Measurements from ENCODE around the gene PYGM. TPM values are rescaled to one million over a fixed set of nuclear protein-coding genes. Genes with fewer than 3 reads are reported as not detected.

The PYGM gene
- total RNA-seq, 1 donor from 2014 or later = 0.20 TPM

DNA sequence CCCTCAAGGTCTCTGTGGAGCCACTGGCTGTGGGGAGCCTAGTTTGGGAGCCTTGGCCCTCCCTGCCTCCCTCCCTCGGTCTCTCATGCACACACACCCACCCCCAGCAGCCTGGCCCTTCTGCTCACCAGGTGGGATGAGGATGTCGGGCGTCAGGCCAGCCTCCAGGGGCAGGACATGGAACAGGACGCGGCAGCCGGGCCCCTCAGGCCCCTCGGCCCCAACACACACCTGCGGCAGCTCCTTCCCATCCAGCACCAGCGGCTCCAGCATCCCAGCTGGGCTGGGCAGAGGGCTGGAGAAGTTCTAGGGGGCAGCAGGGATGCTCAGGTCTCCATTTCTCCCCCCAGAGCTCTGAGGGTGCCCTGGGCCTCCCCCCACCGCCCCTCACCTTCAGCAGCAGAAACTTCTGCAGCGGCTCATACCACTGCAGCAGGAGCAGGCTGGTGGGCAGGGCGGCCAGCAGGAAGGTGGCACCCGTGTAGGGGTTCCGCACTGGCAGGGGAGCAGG lies 32.1 kb upstream of the PYGM start:
- DNase-seq (ENCODE audit: low read depth in 2 of 2) = no peak

- DNase-seq (ENCODE audit: low read depth in 2 of 2) = no peak
Measured at GRCh38 chr11:64790205-64791095, 30.7 kb upstream of the PYGM start.

- DNase-seq (ENCODE audit: low read depth in 2 of 2) = no peak
Measured at GRCh38 chr11:64789331-64790204, 29.8 kb upstream of the PYGM start.

DNA sequence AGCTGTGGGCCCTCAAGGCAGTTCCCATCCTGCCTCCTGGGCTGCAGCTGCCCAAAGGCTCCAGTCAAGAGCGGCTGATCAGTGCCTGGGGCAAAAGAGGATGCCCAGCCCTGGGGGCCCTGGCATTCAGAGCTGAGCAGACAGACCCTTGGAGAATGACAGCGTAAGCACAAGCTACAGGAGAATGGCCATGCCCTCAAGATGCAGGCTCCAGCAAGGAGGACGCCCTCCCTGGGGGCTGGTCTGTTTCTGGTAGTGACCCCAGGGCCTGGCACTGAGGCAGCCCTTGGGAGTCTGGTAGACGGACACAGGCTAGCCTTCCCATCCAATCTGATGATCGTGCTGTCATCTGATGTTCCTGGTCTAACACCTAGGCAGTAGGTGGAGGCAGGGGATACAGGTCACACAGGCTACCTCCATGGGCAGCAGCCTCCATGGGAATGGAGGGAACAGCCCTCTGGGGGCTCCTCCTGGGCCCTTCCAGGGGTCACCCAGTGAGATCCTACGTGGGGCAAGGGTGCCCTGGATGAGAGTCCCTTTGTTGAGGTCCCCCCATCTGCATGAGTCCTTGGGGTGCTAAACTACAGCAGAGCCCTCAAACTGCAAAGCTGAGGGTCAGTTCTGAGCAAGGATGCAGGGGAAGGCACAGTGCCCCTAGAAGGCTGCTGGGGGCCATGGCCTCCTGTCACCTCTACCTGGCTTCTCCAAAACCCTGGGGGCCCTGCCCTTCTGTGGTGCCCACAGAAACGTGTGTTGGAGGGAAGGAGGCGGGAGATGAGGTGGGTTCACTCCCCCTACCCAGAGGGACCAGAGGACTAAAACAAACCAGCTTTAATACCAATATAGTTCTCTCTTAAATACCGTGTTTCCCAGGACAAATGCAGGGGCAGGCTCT lies 28.8 kb upstream of the PYGM start:
- no peak for DNase-seq (ENCODE audit: low read depth in 2 of 2)

GRCh38 chr11:64787526-64788320 lies 27.9 kb upstream of the PYGM start:
- DNase-seq (ENCODE audit: low read depth in 2 of 2) = peak; percentile 71 to 77

GRCh38 chr11:64786308-64786707 lies 26.5 kb upstream of the PYGM start:
- DNase-seq (ENCODE audit: low read depth in 2 of 2) = no peak

- DNase-seq (ENCODE audit: low read depth in 2 of 2) = no peak
Measured at GRCh38 chr11:64784813-64785581, 25.2 kb upstream of the PYGM start.

DNA sequence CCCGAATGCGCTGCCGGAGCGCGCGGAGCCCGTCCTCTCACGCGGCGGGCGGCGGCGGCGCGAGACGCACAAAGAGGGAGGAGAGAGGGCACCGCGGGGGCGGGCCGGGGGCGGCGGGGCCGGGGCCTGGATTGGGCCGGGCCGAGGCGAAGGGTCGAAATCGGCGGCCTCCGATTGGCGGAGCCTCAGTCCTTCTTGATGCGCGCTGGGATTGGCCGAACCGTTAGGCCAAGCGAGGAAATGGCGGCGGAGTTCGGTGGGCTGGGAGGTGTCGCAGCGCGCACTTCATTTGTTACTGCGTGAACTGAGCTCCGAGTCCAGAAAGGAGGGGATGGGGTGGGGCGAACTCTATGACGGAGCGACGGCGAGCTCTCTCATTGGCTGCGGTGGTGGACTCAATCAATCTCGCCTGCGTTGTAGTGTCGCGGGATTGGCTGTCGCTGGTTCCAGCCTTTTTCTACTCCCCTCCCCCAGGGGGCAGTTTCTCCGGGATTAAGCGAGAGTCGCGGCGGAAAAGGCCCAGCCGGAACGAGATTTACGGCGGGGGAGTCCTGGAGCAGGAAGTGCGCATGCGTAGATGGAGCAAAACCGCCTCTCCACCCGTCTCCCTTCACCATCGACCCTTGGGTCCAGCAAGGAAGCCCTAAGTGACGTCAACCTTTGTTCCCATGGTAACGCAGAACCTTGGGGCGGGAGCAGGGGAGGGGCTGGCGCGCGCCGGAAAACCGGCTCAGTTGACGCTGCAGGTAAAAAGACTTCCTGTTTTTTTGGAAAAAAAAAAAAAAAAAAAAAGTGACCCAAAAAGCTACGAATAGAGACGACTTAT lies 18.9 kb upstream of the PYGM start, which contains the start of gene SF1:
Gene SF1 (minus strand): TSS at position 70 of the 826 bp plus-strand sequence. CDS start 150 bp downstream, outside the sequence.
- DNase-seq (ENCODE audit: low read depth in 2 of 2) = peak; percentile 100

DNA sequence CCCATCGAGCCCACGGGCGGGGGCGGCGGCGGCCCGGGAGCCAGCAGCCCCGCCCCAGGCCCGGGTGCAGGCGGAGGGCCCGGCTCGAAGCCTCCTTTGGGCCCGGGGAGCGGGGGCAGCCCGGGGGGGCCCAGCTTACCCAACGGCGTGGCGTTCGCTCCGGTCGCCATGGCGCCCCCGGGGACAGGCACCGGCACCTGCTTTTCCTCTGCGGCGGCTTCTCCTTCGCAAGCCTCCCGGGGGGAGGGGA lies 18.4 kb upstream of the PYGM start:
- DNase-seq (ENCODE audit: low read depth in 2 of 2) = no peak

DNA sequence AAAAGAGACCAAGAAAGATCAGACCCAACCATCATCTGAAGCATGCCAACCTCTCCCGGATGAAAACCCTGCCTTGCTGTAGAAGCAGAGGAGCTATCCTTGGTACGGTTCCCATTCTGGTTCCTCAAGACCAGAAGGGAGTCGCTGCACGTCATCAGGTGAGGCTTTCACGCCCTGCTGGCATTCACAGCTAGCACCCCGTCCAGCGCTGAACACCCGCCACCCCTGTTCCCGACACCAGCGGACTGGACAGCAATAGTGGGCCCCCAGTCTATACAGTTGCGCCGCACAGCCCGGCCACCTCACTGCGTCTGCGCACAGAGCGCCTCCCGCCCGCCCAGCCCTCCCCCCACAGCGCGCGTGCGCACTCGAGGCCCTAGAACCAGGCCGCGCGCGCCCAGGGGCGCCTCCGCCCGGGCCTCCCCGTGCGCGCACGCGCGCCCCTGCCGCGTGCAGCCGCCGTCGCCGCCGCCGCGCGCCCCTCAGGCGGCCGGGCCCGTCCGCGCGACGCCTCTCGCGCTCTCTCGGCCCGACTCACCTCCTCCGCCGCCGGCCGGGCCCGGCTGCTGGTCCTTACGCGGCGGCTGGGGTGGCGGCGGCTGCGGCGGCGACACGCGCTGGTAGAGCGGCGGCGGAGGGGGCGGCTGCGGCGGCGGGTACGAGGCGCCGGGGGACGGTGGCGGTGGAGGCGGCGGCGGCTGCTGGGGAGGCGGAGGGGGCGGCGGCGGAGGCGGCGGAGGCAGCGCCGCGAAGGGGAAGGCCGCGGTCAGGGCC lies 17.9 kb upstream of the PYGM start:
- DNase-seq (ENCODE audit: low read depth in 2 of 2) = peak; percentile 84 to 90

- DNase-seq (ENCODE audit: low read depth in 2 of 2) = no peak
Measured at GRCh38 chr11:64776875-64777274, 17.1 kb upstream of the PYGM start.

- no peak for DNase-seq (ENCODE audit: low read depth in 2 of 2)
Measured at GRCh38 chr11:64776425-64776824, 16.7 kb upstream of the PYGM start.

- no peak for DNase-seq (ENCODE audit: low read depth in 2 of 2)
Measured at GRCh38 chr11:64774144-64774543, 14.4 kb upstream of the PYGM start.

GRCh38 chr11:64772303-64773018 lies 12.7 kb upstream of the PYGM start:
- peak in 1 of 2 donors; percentile 61 for DNase-seq (ENCODE audit: low read depth in 2 of 2)

DNA sequence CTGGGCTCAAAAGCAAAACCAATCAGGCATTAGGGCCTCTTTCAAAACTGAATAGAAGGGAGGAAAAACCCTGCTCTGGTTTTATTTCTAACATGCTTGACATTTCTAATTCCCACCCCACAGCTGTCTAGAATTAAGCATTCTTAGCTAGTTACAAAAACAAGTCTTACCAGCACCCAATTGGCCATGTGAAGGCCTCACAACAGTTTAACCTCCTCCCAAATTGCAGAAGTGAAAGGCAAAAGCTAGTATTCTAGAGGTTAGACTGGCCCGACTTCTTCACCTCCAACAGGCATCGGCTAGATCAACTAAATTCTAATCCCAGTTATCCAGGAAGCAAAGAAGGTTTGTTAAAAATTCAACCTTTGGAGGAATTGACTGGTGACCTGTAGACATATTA lies 12.1 kb upstream of the PYGM start:
- DNase-seq (ENCODE audit: low read depth in 2 of 2) = no peak

DNA sequence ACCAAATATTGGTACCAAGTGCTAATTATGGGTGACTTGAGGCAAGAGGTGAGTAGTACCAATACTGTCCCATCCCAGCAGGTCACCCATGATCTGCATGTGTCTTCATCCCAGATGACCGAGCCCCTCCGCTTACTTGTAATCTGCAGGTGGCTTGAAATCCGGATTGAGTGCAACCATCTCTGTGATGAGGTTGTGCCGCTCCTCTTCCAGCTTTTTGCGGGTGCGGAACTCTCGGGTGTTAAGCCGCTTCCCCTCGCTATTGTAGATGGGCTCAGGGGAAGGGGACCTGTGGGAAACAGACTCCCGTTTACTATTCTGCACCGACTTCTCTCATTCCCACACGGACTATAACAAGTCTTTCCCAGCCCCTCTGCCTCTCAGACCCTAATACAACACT lies 10.3 kb upstream of the PYGM start:
- no peak for DNase-seq (ENCODE audit: low read depth in 2 of 2)

- DNase-seq (ENCODE audit: low read depth in 2 of 2) = no peak
Measured at GRCh38 chr11:64769283-64769682, 9.5 kb upstream of the PYGM start.

Data from lung microvascular endothelial cell (primary cell).